ENCODE data around the gene HTR7.

HTR7 gene

DNA sequence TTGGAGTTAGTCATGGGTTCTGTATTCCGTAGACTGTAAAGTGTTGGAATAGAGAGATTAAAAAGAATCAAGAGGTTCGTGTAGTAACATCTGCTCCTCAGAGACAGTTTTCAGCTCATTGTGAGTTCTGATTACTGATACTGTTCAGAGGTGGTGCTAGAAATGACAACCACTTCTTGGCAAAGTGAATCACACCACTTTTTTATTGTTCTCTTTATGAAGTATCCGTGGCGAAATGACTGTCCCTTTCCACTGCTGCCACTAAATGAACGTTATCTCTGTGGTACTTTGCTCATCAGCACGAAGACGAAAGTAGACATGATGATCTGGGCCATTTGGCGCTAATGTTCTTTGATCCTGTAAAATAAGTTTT, 14.8 kb upstream of the HTR7 start:
- TF ChIP-seq EZH2phosphoT487 (conservative IDR thresholded peaks at IDR 0.05; ENCODE audit: low read length) = no peak
- TF ChIP-seq, protein P1, sequence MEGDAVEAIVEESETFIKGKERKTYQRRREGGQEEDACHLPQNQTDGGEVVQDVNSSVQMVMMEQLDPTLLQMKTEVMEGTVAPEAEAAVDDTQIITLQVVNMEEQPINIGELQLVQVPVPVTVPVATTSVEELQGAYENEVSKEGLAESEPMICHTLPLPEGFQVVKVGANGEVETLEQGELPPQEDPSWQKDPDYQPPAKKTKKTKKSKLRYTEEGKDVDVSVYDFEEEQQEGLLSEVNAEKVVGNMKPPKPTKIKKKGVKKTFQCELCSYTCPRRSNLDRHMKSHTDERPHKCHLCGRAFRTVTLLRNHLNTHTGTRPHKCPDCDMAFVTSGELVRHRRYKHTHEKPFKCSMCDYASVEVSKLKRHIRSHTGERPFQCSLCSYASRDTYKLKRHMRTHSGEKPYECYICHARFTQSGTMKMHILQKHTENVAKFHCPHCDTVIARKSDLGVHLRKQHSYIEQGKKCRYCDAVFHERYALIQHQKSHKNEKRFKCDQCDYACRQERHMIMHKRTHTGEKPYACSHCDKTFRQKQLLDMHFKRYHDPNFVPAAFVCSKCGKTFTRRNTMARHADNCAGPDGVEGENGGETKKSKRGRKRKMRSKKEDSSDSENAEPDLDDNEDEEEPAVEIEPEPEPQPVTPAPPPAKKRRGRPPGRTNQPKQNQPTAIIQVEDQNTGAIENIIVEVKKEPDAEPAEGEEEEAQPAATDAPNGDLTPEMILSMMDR (IDR thresholded peaks at IDR 0.05; ENCODE audit: insufficient read depth, low read length, poor library complexity, severe bottlenecking) = no peak
- Histone ChIP-seq H2AFZ (ENCODE audit: low read depth, low read length, severe bottlenecking) (no peak overlapping the region), H3K36me3 (ENCODE audit: low read length) (peaks cover 6% of the 10 kb centered on the region; the same call in 1 of the 2 replicates), H3K9me3 (ENCODE audit: insufficient read depth, low read length) (peaks cover 5% of the 10 kb centered on the region; the same call in 1 of the 2 replicates), H4K20me1 (ENCODE audit: low read depth, low read length) (no peaks in the 10 kb centered on the region; the same call in 1 of the 2 replicates), H3F3A (ENCODE audit: insufficient read depth) (no peaks in the 10 kb centered on the region), H3K27me3 (ENCODE audit: low read length) (no peaks in the 10 kb centered on the region), H3K4me3 (ENCODE audit: insufficient read depth, low read length, poor library complexity, severe bottlenecking) (peak overlapping the region; percentile 91), H3K9ac (ENCODE audit: low read length) (peak overlapping the region; percentile 75), H3K27ac (ENCODE audit: low read depth, low read length) (no peak overlapping the region), H3K79me2 (ENCODE audit: insufficient read depth, low read length) (peaks cover 24% of the 10 kb centered on the region), H3K4me2 (ENCODE audit: low read depth, low read length, poor library complexity, severe bottlenecking) (peak overlapping the region; percentile 94), H3K9me2 (replicated peaks; ENCODE audit: insufficient read depth, low read length) (no peaks in the 10 kb centered on the region)

DNA sequence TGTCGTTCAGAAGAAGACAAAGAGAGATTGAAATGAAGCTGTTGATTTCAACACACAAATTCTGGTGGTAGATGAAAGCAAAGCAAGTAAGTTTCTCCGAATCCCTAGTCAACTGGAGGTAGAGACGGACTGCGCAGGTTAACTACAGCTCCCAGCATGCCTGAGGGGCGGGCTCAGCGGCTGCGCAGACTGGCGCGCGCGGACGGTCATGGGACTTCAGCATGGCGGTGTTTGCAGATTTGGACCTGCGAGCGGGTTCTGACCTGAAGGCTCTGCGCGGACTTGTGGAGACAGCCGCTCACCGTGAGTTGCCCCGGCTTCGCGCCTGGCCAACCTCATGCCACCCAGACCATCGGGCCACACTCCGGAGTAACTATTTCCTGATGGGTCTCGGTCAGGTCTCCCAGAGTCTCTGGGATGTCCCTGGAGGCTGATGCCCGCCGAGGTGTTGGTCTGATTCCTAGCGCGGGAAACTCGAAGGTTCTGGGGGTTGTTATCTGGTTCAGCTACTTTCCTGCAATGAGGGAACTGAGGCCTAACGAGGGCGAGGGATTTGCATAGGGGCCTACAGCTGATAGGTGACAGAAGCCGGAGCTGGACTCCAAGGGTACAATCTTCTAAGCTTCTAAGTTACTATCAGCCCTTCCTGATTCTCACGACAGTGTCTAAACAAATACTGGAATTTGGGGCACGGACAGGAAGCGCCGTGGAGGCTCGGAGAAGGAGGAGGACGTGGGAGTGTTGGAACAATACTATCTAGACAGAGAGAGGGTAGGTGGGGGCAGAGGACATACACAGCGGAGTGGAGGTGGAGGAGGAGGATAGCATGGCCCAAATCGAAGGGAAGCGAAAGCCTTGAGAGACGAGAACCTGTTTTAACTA, 14.2 kb upstream of the HTR7 start, which contains the start of gene RPP30:
RPP30 (plus strand) TSS at position 209 of the 882 bp plus-strand sequence; CDS start at position 222, 13 bp downstream.
- Histone ChIP-seq H3K36me3 (ENCODE audit: low read length) (peaks cover 6% of the 10 kb centered on the region; the same call in 1 of the 2 replicates), H3K4me2 (ENCODE audit: low read depth, low read length, poor library complexity, severe bottlenecking) (peak within 1 kb of the TSS; percentile 94), H3F3A (ENCODE audit: insufficient read depth) (no peaks in the 10 kb centered on the region), H4K20me1 (ENCODE audit: low read depth, low read length) (no peaks in the 10 kb centered on the region; the same call in 1 of the 2 replicates), H3K4me3 (ENCODE audit: insufficient read depth, low read length, poor library complexity, severe bottlenecking) (peak within 1 kb of the TSS; percentile 91), H3K9ac (ENCODE audit: low read length) (peak within 1 kb of the TSS; percentile 75), H3K27me3 (ENCODE audit: low read length) (no peaks in the 10 kb centered on the region), H3K79me2 (ENCODE audit: insufficient read depth, low read length) (peaks cover 24% of the 10 kb centered on the region), H3K9me3 (ENCODE audit: insufficient read depth, low read length) (peaks cover 5% of the 10 kb centered on the region; the same call in 1 of the 2 replicates), H3K9me2 (replicated peaks; ENCODE audit: insufficient read depth, low read length) (no peaks in the 10 kb centered on the region), H2AFZ (ENCODE audit: low read depth, low read length, severe bottlenecking) (peak within 1 kb of the TSS; percentile 98), H3K27ac (ENCODE audit: low read depth, low read length) (peak within 1 kb of the TSS; percentile 33)
- no peak for TF ChIP-seq EZH2phosphoT487 (conservative IDR thresholded peaks at IDR 0.05; ENCODE audit: low read length)
- TF ChIP-seq, protein P1 (IDR thresholded peaks at IDR 0.05; ENCODE audit: insufficient read depth, low read length, poor library complexity, severe bottlenecking) = no peak

DNA sequence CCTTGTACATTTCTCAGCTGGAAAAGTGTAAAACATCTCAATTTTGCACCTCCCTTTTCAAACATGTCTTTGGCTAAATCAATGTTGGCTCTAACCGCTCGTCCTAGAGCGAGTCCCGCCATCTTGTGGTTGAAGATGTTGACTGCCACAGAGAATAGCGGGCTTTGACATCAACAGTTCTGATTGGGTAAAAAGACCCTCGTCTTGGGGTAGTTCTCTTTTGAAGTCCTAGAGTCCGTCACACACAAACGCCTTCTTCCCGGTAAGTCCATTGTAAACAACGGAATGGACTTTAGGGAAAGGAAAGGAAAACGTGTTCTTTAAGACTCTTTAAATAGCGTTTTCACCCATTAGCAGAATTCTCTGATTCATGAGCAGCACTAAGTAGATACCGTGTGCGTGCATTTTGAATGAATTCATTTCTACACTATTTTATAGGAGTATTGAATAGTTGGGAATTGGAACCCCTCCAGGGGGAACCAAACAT, 13.5 kb upstream of the HTR7 start:
- Histone ChIP-seq H3K36me3 (ENCODE audit: low read length) (peaks cover 6% of the 10 kb centered on the region; the same call in 1 of the 2 replicates), H3K27ac (ENCODE audit: low read depth, low read length) (no peak overlapping the region), H4K20me1 (ENCODE audit: low read depth, low read length) (no peaks in the 10 kb centered on the region; the same call in 1 of the 2 replicates)

More for the DNA sequence above, 13.5 kb upstream of the HTR7 start:
- peak overlapping the region; percentile 75 for H3K9ac ChIP-seq (ENCODE audit: low read length)
- H3K9me2 ChIP-seq (replicated peaks; ENCODE audit: insufficient read depth, low read length) = no peaks in the 10 kb centered on the region
- peaks cover 24% of the 10 kb centered on the region for H3K79me2 ChIP-seq (ENCODE audit: insufficient read depth, low read length)
- peaks cover 5% of the 10 kb centered on the region; the same call in 1 of the 2 replicates for H3K9me3 ChIP-seq (ENCODE audit: insufficient read depth, low read length)
- H3F3A ChIP-seq (ENCODE audit: insufficient read depth) = no peaks in the 10 kb centered on the region
- TF ChIP-seq, protein P1 (IDR thresholded peaks at IDR 0.05; ENCODE audit: insufficient read depth, low read length, poor library complexity, severe bottlenecking) = peak; percentile 17
- TF ChIP-seq EZH2phosphoT487 (conservative IDR thresholded peaks at IDR 0.05; ENCODE audit: low read length) = no peak
- H3K4me2 ChIP-seq (ENCODE audit: low read depth, low read length, poor library complexity, severe bottlenecking) = peak overlapping the region; percentile 94
- no peaks in the 10 kb centered on the region for H3K27me3 ChIP-seq (ENCODE audit: low read length)
- H3K4me3 ChIP-seq (ENCODE audit: insufficient read depth, low read length, poor library complexity, severe bottlenecking) = peak overlapping the region; percentile 91
- peak overlapping the region; percentile 98 for H2AFZ ChIP-seq (ENCODE audit: low read depth, low read length, severe bottlenecking)

Data from SU-DHL-6 (cell line).